ENCODE measurements around the gene CYP24A1. TPM values are rescaled to one million over a fixed set of nuclear protein-coding genes. Genes with fewer than 3 reads are reported as not detected.
A peak's percentile ranks its signal among the peaks of the same experiment; 100 is the strongest.
"Not testable (repeated sequence)": the region's sequence is repeated elsewhere in the genome, so short reads cannot be mapped to it uniquely, and the experiment has no call there.

The CYP24A1 gene
- total RNA-seq, 4 donors from 2014 or later, result 0.20 TPM; not detected in 3

- Histone ChIP-seq H3K36me3 (no peaks in the 10 kb centered on the region), H3K4me1 (no peaks in the 10 kb centered on the region), H3K27me3 (no peaks in the 10 kb centered on the region), H3K9me3 (no peaks in the 10 kb centered on the region), H3K27ac (peak overlapping the region in 1 of 4 donors; percentile 39), H3K4me3 (no peak overlapping the region)
- DNase-seq (no peak), ATAC-seq (no peak)
- TF ChIP-seq CTCF (IDR thresholded peaks at IDR 0.05 in 4 of 5, conservative IDR thresholded peaks at IDR 0.05 in 1 of 5) (no peak), POLR2A (IDR thresholded peaks at IDR 0.05) (no peak)
- intact Hi-C loops (cut with DNase I; ENCODE audit: low total_unique reads) (no loop called here), in situ Hi-C loops (cut with MboI; ENCODE audit: low sequenced_read_pairs in 4 of 4) (no loop called here)
These were observed 41.8 kb downstream of the CYP24A1 start for GRCh38 chr20:54131675-54132611.

- intact Hi-C loops (cut with DNase I; ENCODE audit: low total_unique reads); H3K36me3 ChIP-seq; in situ Hi-C loops (cut with MboI; ENCODE audit: low sequenced_read_pairs in 4 of 4): not testable (repeated sequence)
These were observed 42.7 kb downstream of the CYP24A1 start for GRCh38 chr20:54131125-54131524.

GRCh38 chr20:54129350-54129749 lies 44.4 kb downstream of the CYP24A1 start:
- TF ChIP-seq CTCF (IDR thresholded peaks at IDR 0.05 in 4 of 5, conservative IDR thresholded peaks at IDR 0.05 in 1 of 5), result no peak
- TF ChIP-seq POLR2A (IDR thresholded peaks at IDR 0.05), result no peak
- Histone ChIP-seq H3K4me1 (no peaks in the 10 kb centered on the region), H3K27me3 (no peaks in the 10 kb centered on the region), H3K36me3 (no peaks in the 10 kb centered on the region), H3K27ac (no peak overlapping the region), H3K9me3 (no peaks in the 10 kb centered on the region), H3K4me3 (no peak overlapping the region)
- no peak for DNase-seq
- intact Hi-C loops (cut with DNase I; ENCODE audit: low total_unique reads) (no loop called here), in situ Hi-C loops (cut with MboI; ENCODE audit: low sequenced_read_pairs in 4 of 4) (no loop called here)
- no peak for ATAC-seq

More at GRCh38 chr20:54131125-54131524, 42.7 kb downstream of the CYP24A1 start:
- not testable (repeated sequence) for H3K27me3 ChIP-seq, ATAC-seq, H3K9me3 ChIP-seq, DNase-seq, H3K4me1 ChIP-seq, H3K4me3 ChIP-seq, H3K27ac ChIP-seq

- Histone ChIP-seq H3K4me1 (no peaks in the 10 kb centered on the region), H3K9me3 (no peaks in the 10 kb centered on the region), H3K36me3 (no peaks in the 10 kb centered on the region), H3K4me3 (no peak overlapping the region), H3K27ac (no peak overlapping the region), H3K27me3 (no peaks in the 10 kb centered on the region)
- TF ChIP-seq POLR2A (IDR thresholded peaks at IDR 0.05) (no peak), CTCF (IDR thresholded peaks at IDR 0.05 in 4 of 5, conservative IDR thresholded peaks at IDR 0.05 in 1 of 5) (no peak)
- intact Hi-C loops (cut with DNase I; ENCODE audit: low total_unique reads) (no loop called here), in situ Hi-C loops (cut with MboI; ENCODE audit: low sequenced_read_pairs in 4 of 4) (no loop called here)
- ATAC-seq, result no peak
- DNase-seq, result no peak
These were observed 45.8 kb downstream of the CYP24A1 start for GRCh38 chr20:54127855-54128574.
